HG03439 (cell line): Measurements from ENCODE around the gene MED26.
A peak's percentile ranks its signal among the peaks of the same experiment; 100 is the strongest.
"Not testable (repeated sequence)": the region's sequence is repeated elsewhere in the genome, so short reads cannot be mapped to it uniquely, and the experiment has no call there.

Experiments used
- ATAC-seq: cut with Tn5 transposase; IDR thresholded peaks from one replicate; pipeline ENCODE4 v1.9.1; 2021; ENCODE audit warnings: mild to moderate bottlenecking, moderate library complexity; ENCODE audit not compliant: unreplicated experiment

MED26 gene

GRCh38 chr19:16575861-16576689 is 51.9 kb downstream of the MED26 start:
- no peak for ATAC-seq

- no peak for ATAC-seq
These were observed 52.7 kb downstream of the MED26 start for GRCh38 chr19:16575282-16575681.

- ATAC-seq, result no peak
These were observed 54.1 kb downstream of the MED26 start for GRCh38 chr19:16573925-16574324.

GRCh38 chr19:16573296-16573695 is 54.7 kb downstream of the MED26 start:
- no peak for ATAC-seq

- peak; percentile 80 for ATAC-seq
These were observed 55.4 kb downstream of the MED26 start, which contains the start of gene SLC35E1 for GRCh38 chr19:16572332-16573211. Gene SLC35E1 (minus strand): TSS chr19:16572415. CDS start chr19:16572364, 51 bp downstream.

GRCh38 chr19:16571822-16572331 is 56.1 kb downstream of the MED26 start:
- ATAC-seq, result no peak

- ATAC-seq, result no peak
These were observed 56.7 kb downstream of the MED26 start for GRCh38 chr19:16571283-16571682.

GRCh38 chr19:16569609-16570320 is 58.2 kb downstream of the MED26 start:
- no peak for ATAC-seq

- no peak for ATAC-seq
These were observed 61.3 kb downstream of the MED26 start for GRCh38 chr19:16566702-16567101.

GRCh38 chr19:16566161-16566560 is 61.8 kb downstream of the MED26 start:
- no peak for ATAC-seq

GRCh38 chr19:16564842-16565241 is 63.2 kb downstream of the MED26 start:
- no peak for ATAC-seq

GRCh38 chr19:16562608-16563025 is 65.4 kb downstream of the MED26 start:
- ATAC-seq, result no peak

GRCh38 chr19:16561382-16561781 is 66.6 kb downstream of the MED26 start:
- no peak for ATAC-seq

GRCh38 chr19:16559780-16560276 is 68.2 kb downstream of the MED26 start:
- ATAC-seq, result no peak

GRCh38 chr19:16554776-16555175 is 73.2 kb downstream of the MED26 start:
- ATAC-seq, result no peak

- ATAC-seq, result not testable (repeated sequence)
These were observed 76.1 kb downstream of the MED26 start for GRCh38 chr19:16551902-16552301.

- ATAC-seq, result no peak
These were observed 79.0 kb downstream of the MED26 start for GRCh38 chr19:16548956-16549355.

- no peak for ATAC-seq
These were observed 83.4 kb downstream of the MED26 start for GRCh38 chr19:16544473-16545231.

GRCh38 chr19:16543734-16544133 is 84.3 kb downstream of the MED26 start:
- not testable (repeated sequence) for ATAC-seq

- ATAC-seq, result no peak
These were observed 85.0 kb downstream of the MED26 start for GRCh38 chr19:16542910-16543472.
